Measurements from ENCODE around the gene ATP2A1. TPM values are rescaled to one million over a fixed set of nuclear protein-coding genes. Genes with fewer than 3 reads are reported as not detected.
A peak's percentile ranks its signal among the peaks of the same experiment; 100 is the strongest.
"Not testable (repeated sequence)": the region's sequence is repeated elsewhere in the genome, so short reads cannot be mapped to it uniquely, and the experiment has no call there.

ATP2A1 gene
- total and polyA plus RNA-seq, 7 donors: 169 to 2,539 (median 1,569) TPM

DNA sequence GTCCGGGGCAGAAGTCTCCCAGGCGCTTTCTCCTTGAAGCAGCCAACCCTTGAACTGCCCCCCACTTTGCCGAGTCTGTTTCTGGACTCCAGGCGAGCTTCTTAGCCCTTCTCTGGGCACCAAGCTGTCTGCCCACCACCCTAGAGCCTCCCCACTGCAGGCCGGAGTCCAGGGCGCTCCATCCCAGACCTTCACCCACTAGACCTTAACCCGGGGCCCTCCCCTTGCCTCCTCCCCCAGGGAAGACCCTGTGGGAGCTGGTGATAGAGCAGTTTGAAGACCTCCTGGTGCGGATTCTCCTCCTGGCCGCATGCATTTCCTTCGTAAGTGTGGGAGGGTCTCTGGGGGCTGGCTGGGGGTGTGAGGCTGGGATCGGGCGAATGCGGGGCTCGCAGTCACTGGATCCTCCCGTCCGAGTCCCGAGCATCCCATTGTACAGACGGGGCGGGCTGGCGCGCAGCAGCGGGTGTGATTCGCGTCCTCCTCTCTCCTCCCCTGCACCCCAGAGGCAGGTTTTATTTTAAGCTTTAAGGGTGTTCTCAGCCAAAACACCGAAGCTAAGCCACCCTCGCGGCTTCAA, 1.1 kb downstream of the ATP2A1 start:
- intact Hi-C loops (cut with DNase I): no loop called here

GRCh38 chr16:28879841-28880588, 1.7 kb downstream of the ATP2A1 start:
- Histone ChIP-seq H3K4me1 (peaks cover 42% of the 10 kb centered on the region), H3K27ac (peak overlapping the region; percentile 88), H3K36me3 (ENCODE audit: insufficient read depth in 1 of 2, low read depth in 1 of 2) (peaks cover 0 to 13% of the 10 kb centered on the region in 2 donors), H3K4me3 (peak overlapping the region; percentile 83), H3K9me3 (no peaks in the 10 kb centered on the region), H3K27me3 (ENCODE audit: insufficient read depth in 3 of 3, low read length in 2 of 3) (no peaks in the 10 kb centered on the region)
- 0 to 1% (median 1%) methylated on average over 58 to 66 of the region's 66 CpGs for WGBS, 3 donors
- intact Hi-C loops (cut with DNase I): no loop called here
- DNase-seq (peak; percentile 90 to 96), ATAC-seq (peak; percentile 58 to 81 (median 66))
- no peak for TF ChIP-seq CTCF (IDR thresholded peaks at IDR 0.05)

More for the DNA sequence above, 1.1 kb downstream of the ATP2A1 start:
- ATAC-seq (peak; percentile 0 to 4 (median 1)), DNase-seq (no peak)
- peaks cover 0 to 11% of the 10 kb centered on the region in 2 donors for H3K36me3 ChIP-seq (ENCODE audit: insufficient read depth in 1 of 2, low read depth in 1 of 2)
- no peaks in the 10 kb centered on the region for H3K27me3 ChIP-seq (ENCODE audit: insufficient read depth in 3 of 3, low read length in 2 of 3)
- peak overlapping the region; percentile 88 for H3K27ac ChIP-seq
- WGBS, 3 donors: 1 to 2% (median 1%) methylated on average over 22 to 27 of the region's 27 CpGs
- peak overlapping the region; percentile 83 for H3K4me3 ChIP-seq
- H3K9me3 ChIP-seq: no peaks in the 10 kb centered on the region
- H3K4me1 ChIP-seq: peaks cover 43% of the 10 kb centered on the region
- no peak for TF ChIP-seq CTCF (IDR thresholded peaks at IDR 0.05)

DNA sequence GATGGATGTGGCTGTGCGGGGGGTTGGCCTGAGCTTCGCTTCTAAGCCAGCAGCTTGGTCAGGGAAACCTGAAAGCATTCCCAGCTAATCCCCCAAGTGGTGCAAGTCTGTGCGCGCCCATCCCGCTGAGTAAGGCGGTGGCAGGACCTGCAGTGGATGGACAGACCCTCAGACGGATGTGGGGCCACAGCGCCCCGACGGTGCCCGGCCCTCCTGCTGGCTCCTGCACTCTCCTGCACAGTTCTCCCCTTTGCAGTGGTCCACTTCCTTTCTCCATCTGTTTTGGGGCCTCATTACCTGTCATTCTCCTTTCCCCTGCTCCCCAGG, 2.3 kb downstream of the ATP2A1 start:
- ATAC-seq (no peak), DNase-seq (no peak)
- 4 to 8% (median 7%) methylated on average over 11 of the region's 11 CpGs for WGBS, 3 donors
- no peaks in the 10 kb centered on the region for H3K9me3 ChIP-seq
- intact Hi-C loops (cut with DNase I): no loop called here
- peak overlapping the region; percentile 83 for H3K4me3 ChIP-seq
- H3K4me1 ChIP-seq: peaks cover 37% of the 10 kb centered on the region
- no peaks in the 10 kb centered on the region for H3K27me3 ChIP-seq (ENCODE audit: insufficient read depth in 3 of 3, low read length in 2 of 3)
- peaks cover 0 to 17% of the 10 kb centered on the region in 2 donors for H3K36me3 ChIP-seq (ENCODE audit: insufficient read depth in 1 of 2, low read depth in 1 of 2)
- TF ChIP-seq CTCF (IDR thresholded peaks at IDR 0.05): no peak
- peak overlapping the region; percentile 88 for H3K27ac ChIP-seq

DNA sequence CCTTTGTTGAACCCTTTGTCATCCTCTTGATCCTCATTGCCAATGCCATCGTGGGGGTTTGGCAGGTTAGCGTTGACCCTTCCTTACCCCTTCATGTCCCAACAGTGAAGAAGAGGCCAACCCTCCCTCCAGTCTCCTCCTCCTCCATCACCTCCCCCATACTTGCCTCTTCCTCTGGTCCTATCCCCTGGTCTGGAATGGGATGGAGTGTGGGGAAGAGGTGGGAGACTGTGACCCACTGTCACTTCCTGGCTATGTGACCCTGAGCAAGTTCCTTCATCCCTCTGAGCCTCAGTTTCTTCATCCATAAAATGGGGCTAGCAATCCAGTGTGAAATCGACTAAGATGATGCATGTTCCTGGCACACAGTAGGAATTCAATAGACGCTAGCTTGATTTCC, 2.7 kb downstream of the ATP2A1 start:
- intact Hi-C loops (cut with DNase I): no loop called here
- Histone ChIP-seq H3K27me3 (ENCODE audit: insufficient read depth in 3 of 3, low read length in 2 of 3) (no peaks in the 10 kb centered on the region), H3K27ac (peak overlapping the region; percentile 86), H3K36me3 (ENCODE audit: insufficient read depth in 1 of 2, low read depth in 1 of 2) (peaks cover 0 to 21% of the 10 kb centered on the region in 2 donors), H3K4me1 (peaks cover 32% of the 10 kb centered on the region), H3K9me3 (no peaks in the 10 kb centered on the region), H3K4me3 (peak overlapping the region; percentile 83)
- no peak for TF ChIP-seq CTCF (IDR thresholded peaks at IDR 0.05)
- 35 to 61% (median 44%) methylated on average over 4 of the region's 4 CpGs for WGBS, 3 donors
- DNase-seq (no peak), ATAC-seq (no peak)

GRCh38 chr16:28881565-28881964, 3.3 kb downstream of the ATP2A1 start:
- Histone ChIP-seq H3K27ac (peak overlapping the region; percentile 86), H3K4me1 (peaks cover 26% of the 10 kb centered on the region), H3K4me3 (peak overlapping the region; percentile 83), H3K36me3 (ENCODE audit: insufficient read depth in 1 of 2, low read depth in 1 of 2) (peaks cover 0 to 27% of the 10 kb centered on the region in 2 donors)
- WGBS, 3 donors: 45 to 62% (median 55%) methylated on average over 4 of the region's 4 CpGs
- DNase-seq; ATAC-seq; H3K27me3 ChIP-seq (ENCODE audit: insufficient read depth in 3 of 3, low read length in 2 of 3); intact Hi-C loops (cut with DNase I); H3K9me3 ChIP-seq: not testable (repeated sequence)

Data from psoas muscle (tissue), 8 donors.